ENCODE results near the gene ITGA11.

DNA sequence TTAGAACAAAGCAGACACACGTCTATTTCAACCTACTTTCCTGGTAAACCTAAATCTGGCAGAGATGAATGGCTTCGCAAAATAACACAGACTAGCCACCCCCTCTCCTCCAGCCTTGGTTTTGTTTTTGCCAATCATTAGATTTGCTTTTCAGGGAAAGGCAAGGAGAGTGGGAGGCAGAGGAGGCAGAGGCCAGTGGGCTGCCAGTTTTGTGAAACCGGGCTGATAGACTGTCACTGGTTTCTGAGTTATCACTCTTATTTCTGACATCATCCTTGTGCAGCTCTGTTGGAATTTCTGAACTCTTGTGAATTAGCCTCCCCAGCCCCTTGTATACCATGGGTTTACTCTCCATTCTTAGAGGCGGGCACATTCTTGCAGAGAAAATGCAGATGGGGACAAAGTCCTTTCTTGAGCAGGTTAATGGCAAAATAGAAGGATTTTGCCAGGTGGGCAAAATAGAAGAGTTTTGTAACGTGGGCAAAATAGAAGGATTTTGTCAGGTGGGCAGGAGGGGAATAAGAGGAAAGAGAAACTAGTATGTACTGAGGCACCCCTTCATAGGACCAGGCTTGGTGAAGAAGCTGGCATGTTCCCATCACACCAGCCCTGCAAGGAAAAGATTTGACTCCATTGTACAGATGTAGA is 157.6 kb downstream of the ITGA11 start:
- TF ChIP-seq SUZ12 (IDR thresholded peaks at IDR 0.05; ENCODE audit: low read depth, low read length) (no peak), EZH2 (conservative IDR thresholded peaks at IDR 0.05; ENCODE audit: low read depth, low read length) (no peak), GABPA (IDR thresholded peaks at IDR 0.05; ENCODE audit: low read depth, low read length) (no peak), GABPA (CRISPR knock-in tag; IDR thresholded peaks at IDR 0.05; ENCODE audit: low read depth) (no peak), CHD2 (IDR thresholded peaks at IDR 0.05; ENCODE audit: low read depth, low read length) (no peak), MYC (CRISPR knock-in tag; IDR thresholded peaks at IDR 0.05; ENCODE audit: borderline replicate concordance) (no peak)
- TF ChIP-seq, protein P1, sequence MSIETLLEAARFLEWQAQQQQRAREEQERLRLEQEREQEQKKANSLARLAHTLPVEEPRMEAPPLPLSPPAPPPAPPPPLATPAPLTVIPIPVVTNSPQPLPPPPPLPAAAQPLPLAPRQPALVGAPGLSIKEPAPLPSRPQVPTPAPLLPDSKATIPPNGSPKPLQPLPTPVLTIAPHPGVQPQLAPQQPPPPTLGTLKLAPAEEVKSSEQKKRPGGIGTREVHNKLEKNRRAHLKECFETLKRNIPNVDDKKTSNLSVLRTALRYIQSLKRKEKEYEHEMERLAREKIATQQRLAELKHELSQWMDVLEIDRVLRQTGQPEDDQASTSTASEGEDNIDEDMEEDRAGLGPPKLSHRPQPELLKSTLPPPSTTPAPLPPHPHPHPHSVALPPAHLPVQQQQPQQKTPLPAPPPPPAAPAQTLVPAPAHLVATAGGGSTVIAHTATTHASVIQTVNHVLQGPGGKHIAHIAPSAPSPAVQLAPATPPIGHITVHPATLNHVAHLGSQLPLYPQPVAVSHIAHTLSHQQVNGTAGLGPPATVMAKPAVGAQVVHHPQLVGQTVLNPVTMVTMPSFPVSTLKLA (IDR thresholded peaks at IDR 0.05) = no peak
